GM18505 (cell line): ENCODE data around the gene RSPO1.
"Not testable (repeated sequence)": the region's sequence is repeated elsewhere in the genome, so short reads cannot be mapped to it uniquely, and the experiment has no call there.

Experiments
- ATAC-seq: cut with Tn5 transposase; IDR thresholded peaks from one replicate; pipeline ENCODE4 v1.9.1; 2021; ENCODE audit not compliant: unreplicated experiment
- POLR2A ChIP-seq: IDR thresholded peaks from 4 replicates; pipeline ENCODE4 v1.6.1; 2011; ENCODE audit warnings: borderline replicate concordance; ENCODE audit not compliant: insufficient read depth, insufficient read length; ENCODE audit errors: extremely low read depth

Gene RSPO1

DNA sequence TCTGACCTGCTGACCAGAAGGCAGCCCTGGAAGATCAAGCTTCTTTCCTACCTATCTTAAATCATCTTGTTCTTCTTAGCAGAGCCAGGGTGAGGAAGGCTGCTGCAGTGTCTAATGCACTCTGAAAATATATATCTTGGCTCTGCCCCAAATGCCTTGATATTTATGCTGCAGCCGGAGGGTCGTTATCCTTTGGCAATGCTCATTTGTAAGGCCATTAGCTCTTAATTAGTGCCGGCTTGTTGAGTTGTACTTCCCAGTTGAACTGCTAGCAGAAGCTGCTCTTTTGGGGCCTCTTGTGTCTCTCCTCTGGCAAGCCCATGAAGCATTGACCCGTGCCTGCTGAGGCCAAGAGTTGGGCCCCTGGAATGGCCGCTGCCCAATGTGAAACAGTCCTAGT is 34.8 kb downstream of the RSPO1 start:
- TF ChIP-seq POLR2A = no peak
- no peak for ATAC-seq

DNA sequence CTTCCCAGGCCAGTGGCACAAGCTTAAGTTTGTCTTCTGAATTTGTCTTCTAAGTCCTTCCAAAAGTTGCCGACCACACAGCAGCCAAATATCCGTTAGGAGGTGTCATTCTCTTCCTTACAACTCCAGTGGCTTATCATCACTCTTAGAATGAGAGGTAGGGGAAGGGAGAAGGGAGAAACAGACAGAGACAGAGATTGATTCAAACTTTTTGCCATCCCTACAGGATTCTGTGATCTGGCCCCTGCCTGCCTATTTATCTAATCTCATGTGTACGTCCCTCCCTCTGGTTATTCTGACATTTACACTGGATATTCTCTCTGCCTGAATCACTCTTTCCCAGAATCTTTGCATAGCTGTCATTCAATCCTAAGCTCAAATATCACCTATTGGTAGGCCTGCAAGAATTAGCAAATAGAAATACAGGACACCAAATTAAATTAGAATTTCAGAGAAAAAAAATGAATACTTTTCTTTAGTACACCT is 38.5 kb downstream of the RSPO1 start:
- ATAC-seq = no peak
- TF ChIP-seq POLR2A = no peak

DNA sequence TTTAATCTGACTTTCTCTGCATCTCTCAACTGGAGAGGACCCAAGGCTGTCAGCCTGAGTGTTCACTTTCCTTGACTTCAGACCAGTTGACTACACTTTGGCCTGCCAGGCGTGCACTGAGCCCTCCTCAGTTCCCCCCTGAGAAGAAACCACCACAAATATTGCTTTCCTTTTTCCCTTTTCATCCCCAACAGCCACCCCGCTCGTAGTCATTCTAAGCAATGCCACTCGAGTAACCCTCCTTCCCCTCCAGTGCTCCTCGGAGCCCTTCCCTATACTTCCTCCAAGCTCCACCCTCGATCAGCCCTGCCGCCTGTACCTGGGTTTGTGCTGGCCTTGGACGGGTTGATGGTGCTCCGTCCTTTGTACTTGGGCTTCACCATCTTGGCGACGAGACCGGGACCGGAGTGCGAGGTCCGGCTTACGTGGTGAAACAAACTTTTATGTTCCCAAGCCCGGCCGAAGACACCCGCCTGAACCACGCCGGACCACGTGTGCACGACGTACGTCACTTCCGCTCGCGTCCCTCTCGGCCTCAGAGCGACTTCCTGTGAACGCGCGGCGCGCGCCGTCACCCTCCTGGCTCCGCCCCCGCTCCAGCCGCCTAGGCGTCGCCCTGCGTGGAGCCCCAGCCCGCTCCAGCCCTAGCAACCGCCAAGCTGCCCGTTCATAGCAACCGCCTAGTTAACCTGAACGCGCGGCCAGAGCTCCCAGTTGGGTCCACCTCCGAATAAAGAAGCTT is 39.1 kb downstream of the RSPO1 start, which contains the start of gene GNL2:
Gene GNL2 (minus strand): TSS at position 498 of the 742 bp plus-strand sequence. CDS start 115 bp downstream, at position 383.
- peak; percentile 96 for ATAC-seq
- peak; percentile 91 for TF ChIP-seq POLR2A

DNA sequence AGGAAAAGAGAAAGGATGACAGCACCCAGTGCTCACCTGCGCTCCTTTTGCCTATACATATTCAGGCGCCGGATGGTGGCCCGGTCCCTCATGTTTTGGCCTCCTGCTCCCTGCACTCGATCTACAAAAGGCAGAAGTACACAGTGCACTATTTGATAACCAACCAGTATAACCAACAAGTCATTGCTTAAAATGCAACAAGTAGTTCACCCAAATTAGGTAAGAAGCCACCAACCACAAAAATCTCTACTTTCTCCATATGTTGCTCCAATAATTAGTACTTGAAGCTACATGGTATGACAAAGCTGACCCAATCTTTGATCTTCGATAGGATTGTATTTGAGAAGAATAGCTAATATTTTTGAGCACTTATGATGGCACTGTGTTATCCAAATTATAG is 41.0 kb downstream of the RSPO1 start:
- no peak for TF ChIP-seq POLR2A
- no peak for ATAC-seq

DNA sequence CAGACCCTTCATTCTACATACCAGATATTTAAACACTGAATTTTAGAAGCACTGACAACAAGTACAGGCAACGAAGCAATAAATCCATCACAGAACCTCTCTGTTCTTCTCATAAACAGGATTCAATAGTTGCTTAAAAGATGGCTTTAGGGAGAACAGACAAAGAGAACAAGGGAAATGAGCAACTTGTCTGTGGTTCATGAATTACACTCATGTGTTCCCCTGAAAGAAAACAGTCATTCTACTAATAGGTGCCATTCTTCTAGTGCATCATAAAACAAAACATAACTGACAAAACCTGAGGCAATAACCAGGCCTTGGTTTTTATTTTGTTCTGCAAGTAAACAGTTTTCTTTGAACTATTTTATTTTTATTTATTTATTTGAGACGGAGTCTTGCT is 45.8 kb downstream of the RSPO1 start:
- TF ChIP-seq POLR2A = no peak

DNA sequence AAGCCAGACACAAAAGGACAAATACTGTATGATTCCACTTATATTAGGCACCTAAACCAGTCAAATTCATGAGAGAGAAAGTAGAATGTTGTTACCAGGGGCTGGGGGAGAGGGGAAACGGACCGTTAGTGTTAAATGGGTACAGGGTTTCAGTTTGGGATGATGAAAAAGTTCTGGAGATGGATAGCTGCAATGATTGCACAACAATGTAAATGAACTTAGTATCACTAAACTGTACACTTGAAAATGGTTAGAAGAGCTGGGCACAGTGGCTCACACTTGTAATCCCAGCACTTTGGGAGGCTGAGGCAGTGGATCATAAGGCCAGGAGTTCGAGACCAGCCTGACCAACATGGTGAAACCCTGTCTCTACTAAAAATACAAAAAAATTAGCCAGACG is 50.1 kb downstream of the RSPO1 start:
- not testable (repeated sequence) for ATAC-seq

More for the DNA sequence above, 45.8 kb downstream of the RSPO1 start:
- ATAC-seq = no peak

DNA sequence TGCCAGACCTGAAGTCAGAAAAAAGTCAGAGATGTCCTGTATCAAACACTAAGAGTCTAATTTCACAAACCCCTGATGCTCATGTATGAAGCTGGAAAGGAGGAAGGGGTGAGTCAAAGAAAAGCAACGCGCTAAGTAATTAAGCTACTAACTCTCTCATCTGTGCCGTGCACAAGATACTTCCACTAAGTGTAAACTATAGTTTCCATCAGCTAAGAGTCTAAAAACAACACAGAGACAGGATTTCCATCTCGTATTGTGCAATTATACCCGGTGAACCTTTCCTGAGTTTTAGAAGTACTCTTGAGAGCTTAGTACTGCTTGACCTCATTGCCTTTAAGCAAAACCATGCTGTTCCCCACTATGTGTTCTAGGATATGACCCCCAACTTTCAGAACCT is 59.0 kb downstream of the RSPO1 start:
- ATAC-seq = no peak

DNA sequence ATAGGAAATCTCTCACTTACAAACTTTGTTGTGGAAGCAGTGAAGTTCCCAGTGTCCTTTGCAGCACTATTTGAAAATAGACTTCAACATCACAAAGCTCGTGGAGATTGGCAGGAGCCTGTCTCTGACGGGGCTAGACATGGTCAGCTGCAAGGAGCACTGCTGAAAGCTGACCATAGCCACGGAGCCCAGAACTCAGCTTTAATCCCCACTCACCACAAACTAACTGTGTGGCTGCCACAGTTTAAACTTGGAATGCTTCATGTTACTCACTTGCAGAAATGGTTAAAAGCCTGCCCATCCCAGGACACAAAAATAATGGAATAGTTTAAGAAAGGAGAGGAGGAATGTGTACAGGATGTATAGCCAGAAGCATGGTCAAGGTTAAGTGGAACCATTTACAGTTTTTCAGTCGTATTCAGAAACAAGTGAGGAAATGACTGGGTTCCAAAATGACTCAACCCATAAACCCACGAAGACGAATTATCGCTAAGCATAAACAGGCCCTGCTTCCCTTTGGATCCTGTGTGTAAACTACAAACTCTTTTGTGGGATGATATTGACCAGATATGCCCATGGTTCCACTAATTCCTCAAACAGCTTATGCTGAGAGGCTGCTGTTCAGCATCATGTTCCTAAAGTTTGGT is 59.7 kb downstream of the RSPO1 start:
- TF ChIP-seq POLR2A = no peak
- ATAC-seq = no peak

More for the DNA sequence above, 59.0 kb downstream of the RSPO1 start:
- no peak for TF ChIP-seq POLR2A

DNA sequence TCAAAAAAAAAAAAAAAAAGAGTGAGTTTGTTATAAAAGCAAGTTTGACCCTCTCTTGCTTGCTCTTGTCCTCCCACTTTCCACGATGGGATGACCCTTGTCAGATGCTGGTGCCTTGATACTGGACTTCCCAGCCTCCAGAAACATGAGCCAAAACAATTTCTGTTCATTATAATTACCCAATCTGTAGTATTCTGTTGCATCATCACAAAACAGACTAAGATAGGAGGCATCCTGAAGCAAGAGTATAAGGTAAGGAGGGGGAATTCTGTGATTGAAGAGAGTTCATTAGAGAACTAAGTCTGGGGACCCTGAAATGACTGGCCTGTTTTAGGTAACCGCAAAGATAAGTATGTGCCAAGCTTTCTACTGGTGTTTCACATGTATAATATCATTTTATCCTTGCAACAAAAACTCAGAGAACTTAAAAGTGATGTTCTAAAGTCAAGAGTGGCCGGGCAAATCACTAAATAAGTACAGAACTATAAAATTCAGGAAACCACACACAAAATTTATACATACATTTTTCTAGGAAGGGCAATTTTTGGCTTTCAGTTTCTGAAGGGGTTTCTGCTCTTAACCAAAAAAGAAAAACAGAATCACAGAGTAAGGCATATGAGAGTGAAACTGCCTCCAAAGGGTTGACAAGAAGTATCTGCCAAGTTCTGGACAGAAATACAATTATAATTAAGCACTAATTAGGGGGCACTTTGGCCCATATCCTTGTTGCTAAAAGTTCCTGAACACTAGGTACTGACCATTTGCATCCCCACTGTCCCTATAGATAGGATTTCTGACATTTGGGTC is 64.0 kb downstream of the RSPO1 start:
- TF ChIP-seq POLR2A = no peak
- no peak for ATAC-seq

DNA sequence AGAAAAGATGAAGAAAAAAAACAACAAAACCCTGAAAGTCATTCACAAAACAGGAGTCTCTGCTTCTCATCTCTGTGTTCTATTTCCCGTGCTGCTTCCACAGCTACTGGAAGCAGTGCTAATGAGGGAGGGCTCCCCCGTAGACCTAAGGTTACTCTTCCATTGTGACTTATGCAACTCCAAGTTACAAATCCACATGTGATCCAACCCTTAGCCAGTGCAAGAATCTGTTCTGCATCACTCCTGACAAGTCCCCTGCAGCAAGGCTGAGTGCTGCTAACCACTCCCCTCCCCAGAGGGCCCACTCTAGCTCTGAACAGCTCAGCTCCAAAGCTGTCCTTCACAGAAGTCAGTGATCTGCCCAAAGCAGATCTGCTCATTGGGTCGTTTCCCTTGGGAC is 67.7 kb downstream of the RSPO1 start:
- no peak for ATAC-seq
- TF ChIP-seq POLR2A = no peak

DNA sequence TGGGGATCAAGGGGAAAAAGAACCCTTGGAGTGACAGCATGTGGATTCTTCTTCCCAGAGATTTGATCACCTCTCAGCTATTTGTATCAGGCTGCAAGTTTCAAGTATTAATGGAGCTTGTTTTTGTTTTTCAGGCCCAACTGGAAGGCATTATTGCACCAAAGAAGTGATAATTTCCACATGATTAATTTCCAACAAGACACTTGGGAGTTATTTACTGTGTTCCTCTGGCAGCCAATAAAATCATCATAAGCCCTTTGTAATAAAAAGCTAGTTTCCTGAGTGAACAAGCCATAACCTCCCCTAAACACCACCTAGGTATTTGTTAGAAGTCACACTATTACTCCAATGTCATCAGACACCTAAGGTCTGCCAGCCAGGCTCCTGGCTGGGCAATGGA is 69.8 kb downstream of the RSPO1 start:
- no peak for TF ChIP-seq POLR2A
- ATAC-seq = no peak

DNA sequence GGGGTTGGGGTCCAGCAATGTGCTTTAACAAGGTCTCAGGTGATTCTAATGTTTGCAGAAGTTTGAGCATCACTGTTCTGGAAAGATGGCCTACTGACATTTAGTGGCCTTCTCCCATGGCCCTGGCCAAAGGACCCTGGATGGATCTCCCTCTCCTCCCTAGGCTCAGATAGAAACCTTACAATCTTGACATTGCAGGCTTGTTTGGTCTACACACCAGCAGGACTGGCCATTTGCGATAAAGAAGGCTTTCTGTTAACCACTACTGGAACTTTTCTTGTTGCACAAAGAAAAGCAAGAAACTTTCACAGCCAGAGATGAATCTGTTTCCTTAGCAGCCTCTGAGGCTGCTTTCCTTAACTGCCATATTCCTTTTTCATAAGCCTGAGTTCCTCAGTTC is 71.7 kb downstream of the RSPO1 start:
- no peak for ATAC-seq
- no peak for TF ChIP-seq POLR2A
